ENCODE data around the gene PUS10. TPM values are rescaled to one million over a fixed set of nuclear protein-coding genes. Genes with fewer than 3 reads are reported as not detected.
A peak's percentile ranks its signal among the peaks of the same experiment; 100 is the strongest.

The PUS10 gene
- total RNA-seq = 5.4 to 6.2 TPM (median 5.6 TPM) in 3 replicates

- Mint-ChIP-seq H3K27ac (peak within 1 kb of the TSS; percentile 98), H3K36me3 (peaks cover 20% of the 10 kb centered on the region), H3K9me3 (peaks cover 10% of the 10 kb centered on the region), H3K4me3 (peak within 1 kb of the TSS; percentile 98), H3K27me3 (ENCODE audit: low read depth) (no peaks in the 10 kb centered on the region), H3K4me1 (peaks cover 27% of the 10 kb centered on the region)
- DNase-seq (ENCODE audit: low spot score in 2 of 2, unreplicated experiment in 2 of 2) = peak; percentile 34 to 68
- TF ChIP-seq CTCF (IDR thresholded peaks at IDR 0.05; ENCODE audit: unreplicated experiment) = no peak
These were observed at the start of gene PUS10, which contains the start of gene PEX13 for GRCh38 chr2:61017556-61018317. Gene PUS10 (minus strand): TSS chr2:61018255. CDS start chr2:61011890, 6,365 bp downstream. Gene PEX13 (plus strand): TSS chr2:61017720. CDS start chr2:61017760, 40 bp downstream.

- H3K27me3 Mint-ChIP-seq (ENCODE audit: low read depth) = no peaks in the 10 kb centered on the region
- peaks cover 11% of the 10 kb centered on the region for H3K4me1 Mint-ChIP-seq
- no peak for TF ChIP-seq CTCF (IDR thresholded peaks at IDR 0.05; ENCODE audit: unreplicated experiment)
- H3K36me3 Mint-ChIP-seq = peaks cover 4% of the 10 kb centered on the region
- H3K27ac Mint-ChIP-seq = peak within 1 kb of the TSS; percentile 94
- H3K4me3 Mint-ChIP-seq = peak within 1 kb of the TSS; percentile 96
- peaks cover 5% of the 10 kb centered on the region for H3K9me3 Mint-ChIP-seq
- peak; percentile 72 to 91 for DNase-seq (ENCODE audit: low spot score in 2 of 2, unreplicated experiment in 2 of 2)
These were observed 48.0 kb upstream of the PUS10 start, which contains the start of gene SANBR for GRCh38 chr2:61065714-61066709. Gene SANBR (plus strand): TSS chr2:61065871. CDS start chr2:61070351, 4,480 bp downstream.

- TF ChIP-seq CTCF (IDR thresholded peaks at IDR 0.05; ENCODE audit: unreplicated experiment) = no peak
- Mint-ChIP-seq H3K36me3 (peaks cover 18% of the 10 kb centered on the region), H3K27me3 (ENCODE audit: low read depth) (no peaks in the 10 kb centered on the region), H3K4me3 (no peak overlapping the region), H3K9me3 (peaks cover 5% of the 10 kb centered on the region), H3K4me1 (peaks cover 2% of the 10 kb centered on the region), H3K27ac (no peak overlapping the region)
- no peak for DNase-seq (ENCODE audit: low spot score in 2 of 2, unreplicated experiment in 2 of 2)
These were observed 41.3 kb upstream of the PUS10 start for GRCh38 chr2:61059382-61059781.

- no peak for DNase-seq (ENCODE audit: low spot score in 2 of 2, unreplicated experiment in 2 of 2)
- H3K27me3 Mint-ChIP-seq (ENCODE audit: low read depth) = no peaks in the 10 kb centered on the region
- peaks cover 2% of the 10 kb centered on the region for H3K4me1 Mint-ChIP-seq
- no peak for TF ChIP-seq CTCF (IDR thresholded peaks at IDR 0.05; ENCODE audit: unreplicated experiment)
- peaks cover 24% of the 10 kb centered on the region for H3K36me3 Mint-ChIP-seq
- peaks cover 5% of the 10 kb centered on the region for H3K9me3 Mint-ChIP-seq
- no peak overlapping the region for H3K4me3 Mint-ChIP-seq
- H3K27ac Mint-ChIP-seq = no peak overlapping the region
These were observed 39.5 kb upstream of the PUS10 start for GRCh38 chr2:61057562-61057961.

GRCh38 chr2:61055557-61055956 lies 37.5 kb upstream of the PUS10 start:
- no peak for DNase-seq (ENCODE audit: low spot score in 2 of 2, unreplicated experiment in 2 of 2)
- peaks cover 2% of the 10 kb centered on the region for H3K4me1 Mint-ChIP-seq
- H3K9me3 Mint-ChIP-seq = no peaks in the 10 kb centered on the region
- H3K4me3 Mint-ChIP-seq = no peak overlapping the region
- H3K27me3 Mint-ChIP-seq (ENCODE audit: low read depth) = no peaks in the 10 kb centered on the region
- TF ChIP-seq CTCF (IDR thresholded peaks at IDR 0.05; ENCODE audit: unreplicated experiment) = no peak
- H3K36me3 Mint-ChIP-seq = peaks cover 20% of the 10 kb centered on the region
- no peak overlapping the region for H3K27ac Mint-ChIP-seq
